Measurements from ENCODE around the gene MCTP2. TPM values are rescaled to one million over a fixed set of nuclear protein-coding genes. Genes with fewer than 3 reads are reported as not detected.

MCTP2 gene, protein sequence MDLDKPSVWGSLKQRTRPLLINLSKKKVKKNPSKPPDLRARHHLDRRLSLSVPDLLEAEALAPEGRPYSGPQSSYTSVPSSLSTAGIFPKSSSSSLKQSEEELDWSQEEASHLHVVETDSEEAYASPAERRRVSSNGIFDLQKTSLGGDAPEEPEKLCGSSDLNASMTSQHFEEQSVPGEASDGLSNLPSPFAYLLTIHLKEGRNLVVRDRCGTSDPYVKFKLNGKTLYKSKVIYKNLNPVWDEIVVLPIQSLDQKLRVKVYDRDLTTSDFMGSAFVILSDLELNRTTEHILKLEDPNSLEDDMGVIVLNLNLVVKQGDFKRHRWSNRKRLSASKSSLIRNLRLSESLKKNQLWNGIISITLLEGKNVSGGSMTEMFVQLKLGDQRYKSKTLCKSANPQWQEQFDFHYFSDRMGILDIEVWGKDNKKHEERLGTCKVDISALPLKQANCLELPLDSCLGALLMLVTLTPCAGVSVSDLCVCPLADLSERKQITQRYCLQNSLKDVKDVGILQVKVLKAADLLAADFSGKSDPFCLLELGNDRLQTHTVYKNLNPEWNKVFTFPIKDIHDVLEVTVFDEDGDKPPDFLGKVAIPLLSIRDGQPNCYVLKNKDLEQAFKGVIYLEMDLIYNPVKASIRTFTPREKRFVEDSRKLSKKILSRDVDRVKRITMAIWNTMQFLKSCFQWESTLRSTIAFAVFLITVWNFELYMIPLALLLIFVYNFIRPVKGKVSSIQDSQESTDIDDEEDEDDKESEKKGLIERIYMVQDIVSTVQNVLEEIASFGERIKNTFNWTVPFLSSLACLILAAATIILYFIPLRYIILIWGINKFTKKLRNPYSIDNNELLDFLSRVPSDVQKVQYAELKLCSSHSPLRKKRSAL
- polyA plus RNA-seq: 10 to 100 TPM; 30.2 to 83.7 (median 59.1) TPM

DNA sequence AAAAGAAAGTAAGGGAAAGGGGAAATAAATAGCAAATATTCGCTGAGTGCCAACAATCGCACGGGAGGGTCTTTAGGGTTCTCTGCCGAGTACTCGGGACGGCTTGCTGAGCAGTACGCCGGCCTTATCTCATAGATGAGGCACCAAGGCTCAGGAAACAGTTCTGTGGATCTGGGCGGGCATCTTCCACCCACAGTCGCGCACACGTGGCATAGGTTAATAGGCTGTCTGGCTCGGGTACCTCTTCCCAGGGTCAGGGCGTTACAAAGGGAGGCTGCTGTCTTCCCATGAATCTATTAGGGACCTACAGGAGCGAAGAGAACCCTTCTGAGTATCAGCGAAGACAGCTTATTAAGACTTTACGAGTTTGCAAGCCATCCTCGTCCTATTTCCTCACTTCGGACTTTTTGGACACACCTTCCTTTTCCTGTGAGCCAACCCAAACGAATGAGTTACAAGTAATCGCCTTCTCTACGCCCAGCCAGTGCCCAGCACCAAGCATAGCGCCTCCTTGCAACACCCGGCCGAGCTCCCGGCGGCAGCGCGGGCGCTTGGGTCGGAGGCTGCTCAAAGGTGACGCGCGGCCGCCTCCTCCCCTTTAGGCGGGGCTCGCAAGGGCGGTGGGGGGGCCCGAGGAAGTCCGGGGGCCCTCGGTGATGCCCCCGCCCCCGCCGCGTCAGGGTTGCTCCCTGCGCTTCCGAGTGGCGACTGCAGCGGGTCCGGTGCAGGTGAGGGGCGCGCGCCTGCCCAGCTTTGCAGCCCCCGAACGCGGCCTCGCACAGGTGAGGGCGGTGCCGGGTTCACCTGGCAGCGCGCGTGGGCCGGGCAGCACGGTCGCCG, at the start of gene MCTP2:
Gene MCTP2, plus strand, starts transcription at position 679 of the 840 bp plus-strand sequence. CDS start 66,705 bp downstream, outside the sequence.
- H3K27me3 Mint-ChIP-seq (ENCODE audit: low read depth in 3 of 3): peaks cover 6 to 13% (median 10%) of the 10 kb centered on the region in 3 donors
- DNase-seq: peak; percentile 94 to 95 (median 95)
- H3K36me3 Mint-ChIP-seq: peaks cover 0 to 4% (median 0%) of the 10 kb centered on the region in 3 donors
- peaks cover 70 to 80% of the 10 kb centered on the region in 2 donors for H3K4me1 Mint-ChIP-seq
- no peaks in the 10 kb centered on the region for H3K9me3 Mint-ChIP-seq
- H3K27ac Mint-ChIP-seq: peak within 1 kb of the TSS; percentile 89 to 98 (median 98)
- peak within 1 kb of the TSS; percentile 94 to 99 (median 97) for H3K4me3 Mint-ChIP-seq

DNA sequence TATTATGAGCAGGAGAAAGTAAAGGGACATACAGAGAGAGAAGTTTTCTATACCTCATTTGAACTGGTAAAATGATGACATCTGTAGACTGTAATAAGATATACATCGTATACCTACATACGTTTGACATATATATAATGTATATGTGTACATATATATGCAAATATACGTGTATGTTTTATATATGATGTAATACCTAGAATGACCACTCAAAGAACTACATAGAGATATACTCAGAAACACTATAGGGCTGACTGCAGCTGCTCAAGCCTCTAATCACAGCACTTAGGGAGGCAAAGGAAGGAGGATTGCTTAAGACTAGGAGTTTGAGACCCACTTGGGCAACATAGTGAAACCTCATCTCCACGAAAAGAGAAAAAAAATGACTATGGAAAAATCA, 48.5 kb upstream of the MCTP2 start:
- Mint-ChIP-seq H3K27ac (no peak overlapping the region), H3K4me3 (no peak overlapping the region), H3K27me3 (ENCODE audit: low read depth in 3 of 3) (peaks cover 0 to 1% (median 0%) of the 10 kb centered on the region in 3 donors), H3K9me3 (peaks cover 2 to 7% (median 2%) of the 10 kb centered on the region in 6 donors), H3K36me3 (peaks cover 2 to 6% (median 2%) of the 10 kb centered on the region in 3 donors), H3K4me1 (peaks cover 0 to 6% of the 10 kb centered on the region in 2 donors)
- DNase-seq: no peak

DNA sequence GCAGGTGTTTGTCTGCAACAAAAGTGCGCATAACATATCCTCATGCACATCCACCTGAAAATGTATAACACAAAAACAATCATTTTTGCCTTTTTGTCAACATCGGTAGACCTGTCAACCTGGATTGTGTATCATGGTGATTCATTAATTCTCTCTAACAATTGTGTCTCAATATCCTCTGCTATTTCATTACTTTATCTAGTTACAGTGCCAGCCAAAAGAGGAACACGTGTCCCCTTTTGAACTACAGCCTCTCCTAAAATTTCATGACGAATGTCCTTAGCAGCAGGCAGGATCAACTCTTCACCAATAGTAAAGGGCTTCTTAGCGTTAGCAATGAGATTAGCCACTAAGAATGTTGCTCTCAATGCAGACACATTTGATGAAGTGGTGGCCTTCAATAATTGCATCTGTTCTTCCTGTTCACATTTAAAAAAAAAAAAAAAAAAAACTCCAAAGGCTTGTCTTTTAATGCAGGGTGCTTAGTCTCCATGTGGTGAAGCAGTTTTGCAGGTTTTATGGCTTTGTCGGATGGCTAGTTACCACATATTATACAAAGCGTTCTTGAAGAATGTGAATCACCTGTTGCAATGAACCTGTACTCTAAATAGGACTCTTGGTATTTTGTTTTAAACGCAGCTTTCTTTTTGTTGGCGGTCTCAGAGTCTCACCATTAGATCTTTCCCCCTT, 45.7 kb upstream of the MCTP2 start:
- no peak overlapping the region for H3K4me3 Mint-ChIP-seq
- H3K27me3 Mint-ChIP-seq (ENCODE audit: low read depth in 3 of 3): peaks cover 0 to 1% (median 0%) of the 10 kb centered on the region in 3 donors
- no peak for DNase-seq
- no peaks in the 10 kb centered on the region for H3K9me3 Mint-ChIP-seq
- H3K36me3 Mint-ChIP-seq: no peaks in the 10 kb centered on the region
- H3K27ac Mint-ChIP-seq: no peak overlapping the region
- peaks cover 0 to 6% of the 10 kb centered on the region in 2 donors for H3K4me1 Mint-ChIP-seq

DNA sequence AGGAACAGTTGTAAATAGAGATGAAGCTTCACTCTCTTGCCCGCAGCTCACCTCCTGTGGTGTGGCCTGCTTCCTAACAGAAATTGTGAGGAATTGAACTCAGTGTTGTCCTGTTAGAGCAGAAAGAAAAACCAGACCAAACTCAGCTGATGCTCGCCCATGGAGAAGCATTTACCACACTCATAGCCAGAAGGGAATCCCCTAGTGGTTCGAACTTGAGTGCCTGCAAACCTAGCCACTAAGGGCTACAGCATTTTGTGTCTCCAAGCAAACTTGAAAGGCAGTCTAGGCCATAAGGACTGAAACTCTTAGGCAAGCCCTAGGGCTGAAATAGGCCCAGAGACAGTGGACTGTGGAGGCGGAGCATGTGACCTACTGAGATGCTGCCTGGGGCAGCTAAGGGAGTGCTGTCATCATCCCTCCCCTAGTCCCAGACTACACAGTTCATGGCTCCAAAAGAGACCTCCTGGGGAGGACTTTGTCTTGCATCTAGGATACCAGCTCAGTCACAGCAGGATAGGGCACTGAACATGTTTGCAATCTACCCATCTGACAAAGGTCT, 44.5 kb upstream of the MCTP2 start:
- H3K36me3 Mint-ChIP-seq: no peaks in the 10 kb centered on the region
- H3K27me3 Mint-ChIP-seq (ENCODE audit: low read depth in 3 of 3): peaks cover 0 to 1% (median 0%) of the 10 kb centered on the region in 3 donors
- no peaks in the 10 kb centered on the region for H3K9me3 Mint-ChIP-seq
- DNase-seq: no peak
- H3K27ac Mint-ChIP-seq: no peak overlapping the region
- no peak overlapping the region for H3K4me3 Mint-ChIP-seq
- peaks cover 0 to 6% of the 10 kb centered on the region in 2 donors for H3K4me1 Mint-ChIP-seq

DNA sequence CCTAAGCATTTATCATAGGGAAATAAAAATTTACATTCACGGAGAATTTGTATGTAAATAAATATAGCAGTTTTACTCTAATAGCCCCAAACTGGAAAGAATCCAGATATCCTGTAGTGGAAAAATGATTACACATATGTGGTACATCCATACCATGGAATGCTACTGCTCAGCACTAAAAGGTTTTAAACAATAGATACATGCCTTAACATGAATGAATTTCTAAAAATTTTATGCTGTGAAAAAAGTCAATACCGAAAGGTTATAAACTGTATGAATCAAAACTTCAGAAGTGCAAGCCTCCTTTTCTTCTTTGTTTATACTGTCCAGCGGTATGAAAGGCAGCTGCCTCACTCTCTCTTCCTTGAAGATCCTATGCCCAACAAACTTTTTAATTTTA, 37.5 kb upstream of the MCTP2 start:
- H3K4me1 Mint-ChIP-seq: no peaks in the 10 kb centered on the region
- no peaks in the 10 kb centered on the region for H3K36me3 Mint-ChIP-seq
- DNase-seq: no peak
- no peak overlapping the region for H3K27ac Mint-ChIP-seq
- H3K9me3 Mint-ChIP-seq: no peaks in the 10 kb centered on the region
- no peak overlapping the region for H3K4me3 Mint-ChIP-seq
- H3K27me3 Mint-ChIP-seq (ENCODE audit: low read depth in 3 of 3): peaks cover 0 to 2% (median 0%) of the 10 kb centered on the region in 3 donors

- no peaks in the 10 kb centered on the region for H3K36me3 Mint-ChIP-seq
- no peak for DNase-seq
- H3K9me3 Mint-ChIP-seq: no peaks in the 10 kb centered on the region
- H3K27ac Mint-ChIP-seq: no peak overlapping the region
- H3K27me3 Mint-ChIP-seq (ENCODE audit: low read depth in 3 of 3): peaks cover 0 to 4% (median 0%) of the 10 kb centered on the region in 3 donors
- H3K4me1 Mint-ChIP-seq: no peaks in the 10 kb centered on the region
- no peak overlapping the region for H3K4me3 Mint-ChIP-seq
Observed at GRCh38 chr15:94196531-94196930, 34.8 kb upstream of the MCTP2 start.

GRCh38 chr15:94198633-94199032, 32.7 kb upstream of the MCTP2 start:
- H3K4me1 Mint-ChIP-seq: no peaks in the 10 kb centered on the region
- H3K36me3 Mint-ChIP-seq: no peaks in the 10 kb centered on the region
- no peak for DNase-seq
- no peaks in the 10 kb centered on the region for H3K9me3 Mint-ChIP-seq
- H3K27me3 Mint-ChIP-seq (ENCODE audit: low read depth in 3 of 3): peaks cover 0 to 5% (median 0%) of the 10 kb centered on the region in 3 donors
- no peak overlapping the region for H3K27ac Mint-ChIP-seq
- H3K4me3 Mint-ChIP-seq: no peak overlapping the region

DNA sequence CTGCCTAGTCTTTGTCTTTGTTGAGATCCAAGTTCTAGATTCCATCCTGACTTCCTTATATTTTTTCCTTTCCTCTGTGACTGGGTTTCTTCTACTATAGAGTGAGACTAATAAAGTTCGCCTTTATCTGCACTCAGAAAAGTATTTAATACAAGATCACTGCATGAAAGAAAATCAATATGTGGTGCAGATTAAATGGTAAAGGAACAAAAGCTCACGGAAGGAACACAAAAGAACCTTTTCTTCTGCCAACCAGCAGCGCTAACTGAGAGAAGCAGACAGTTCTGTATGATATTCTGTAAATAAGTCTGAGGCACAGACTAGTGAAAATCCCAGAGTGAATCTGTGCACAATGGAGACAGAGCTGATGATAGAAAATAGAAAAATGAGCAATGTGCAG, 31.6 kb upstream of the MCTP2 start:
- no peaks in the 10 kb centered on the region for H3K9me3 Mint-ChIP-seq
- peaks cover 0 to 5% (median 0%) of the 10 kb centered on the region in 3 donors for H3K27me3 Mint-ChIP-seq (ENCODE audit: low read depth in 3 of 3)
- no peak overlapping the region for H3K4me3 Mint-ChIP-seq
- H3K27ac Mint-ChIP-seq: no peak overlapping the region
- H3K4me1 Mint-ChIP-seq: no peaks in the 10 kb centered on the region
- no peak for DNase-seq
- H3K36me3 Mint-ChIP-seq: no peaks in the 10 kb centered on the region

- no peak for DNase-seq
- H3K27ac Mint-ChIP-seq: no peak overlapping the region
- H3K9me3 Mint-ChIP-seq: no peaks in the 10 kb centered on the region
- peaks cover 15 to 27% of the 10 kb centered on the region in 2 donors for H3K4me1 Mint-ChIP-seq
- H3K36me3 Mint-ChIP-seq: no peaks in the 10 kb centered on the region
- H3K4me3 Mint-ChIP-seq: no peak overlapping the region
- H3K27me3 Mint-ChIP-seq (ENCODE audit: low read depth in 3 of 3): peaks cover 0 to 4% (median 0%) of the 10 kb centered on the region in 3 donors
Observed at GRCh38 chr15:94203306-94203705, 28.1 kb upstream of the MCTP2 start.

GRCh38 chr15:94205366-94205765, 26.0 kb upstream of the MCTP2 start:
- peak in 1 of 3 donors; percentile 8 for DNase-seq
- Mint-ChIP-seq H3K4me3 (peak overlapping the region in 4 of 5 donors; percentile 33 to 85 (median 80)), H3K4me1 (peaks cover 15 to 27% of the 10 kb centered on the region in 2 donors), H3K9me3 (no peaks in the 10 kb centered on the region), H3K27me3 (ENCODE audit: low read depth in 3 of 3) (peaks cover 0 to 2% (median 0%) of the 10 kb centered on the region in 3 donors), H3K27ac (peak overlapping the region in 1 of 6 donors; percentile 65), H3K36me3 (no peaks in the 10 kb centered on the region)

GRCh38 chr15:94206463-94207167, 24.7 kb upstream of the MCTP2 start:
- Mint-ChIP-seq H3K27me3 (ENCODE audit: low read depth in 3 of 3) (peaks cover 0 to 2% (median 0%) of the 10 kb centered on the region in 3 donors), H3K4me1 (peaks cover 15 to 27% of the 10 kb centered on the region in 2 donors), H3K36me3 (no peaks in the 10 kb centered on the region), H3K9me3 (no peaks in the 10 kb centered on the region), H3K4me3 (peak overlapping the region; percentile 72 to 85 (median 82)), H3K27ac (peak overlapping the region; percentile 63 to 88 (median 78))
- peak; percentile 19 to 29 (median 23) for DNase-seq

- no peak for DNase-seq
- Mint-ChIP-seq H3K4me3 (no peak overlapping the region), H3K9me3 (peaks cover 0 to 1% (median 0%) of the 10 kb centered on the region in 6 donors), H3K36me3 (no peaks in the 10 kb centered on the region), H3K27ac (no peak overlapping the region), H3K27me3 (ENCODE audit: low read depth in 3 of 3) (peaks cover 0 to 3% (median 0%) of the 10 kb centered on the region in 3 donors), H3K4me1 (peaks cover 5 to 16% of the 10 kb centered on the region in 2 donors)
Observed at GRCh38 chr15:94212291-94212690, 19.1 kb upstream of the MCTP2 start.

Data from immature natural killer cell (primary cell).